Calu3 (cell line): Measurements from ENCODE around the gene COL7A1. TPM values are rescaled to one million over a fixed set of nuclear protein-coding genes. Genes with fewer than 3 reads are reported as not detected.

Source experiments
- BruUV-seq: library from RNA; stranded (reverse); fragments of 400-500 nt; replicated peaks from 2 replicates; lab custom pipeline; 2021; lab: Mats Ljungman, UMichigan
- CTCF ChIA-PET: fragments of 300-600 bp; sonication (Branson Sonifier 250); formaldehyde crosslinking; loops from one replicate; lab custom pipeline; 2022; ENCODE audit warnings: antibody characterized with exemption; lab: Charles Lee
- DNase-seq: peaks from one replicate; pipeline ENCODE4 v3.0.0; 2022
- H3K27ac Mint-ChIP-seq: one replicate; pipeline ENCODE4 v1.8.0; 2022; ENCODE audit warnings: mixed read lengths; ENCODE audit not compliant: unreplicated experiment
- H3K27me3 Mint-ChIP-seq: one replicate; pipeline ENCODE4 v1.8.0; 2022; ENCODE audit warnings: mixed read lengths; ENCODE audit not compliant: unreplicated experiment
- H3K36me3 Mint-ChIP-seq: one replicate; pipeline ENCODE4 v1.8.0; 2022; ENCODE audit warnings: mild to moderate bottlenecking, moderate library complexity, mixed read lengths; ENCODE audit not compliant: insufficient read depth, unreplicated experiment
- H3K4me1 Mint-ChIP-seq: one replicate; pipeline ENCODE4 v1.8.0; 2022; ENCODE audit warnings: mild to moderate bottlenecking, low read depth, mixed read lengths; ENCODE audit not compliant: unreplicated experiment
- H3K4me3 Mint-ChIP-seq: one replicate; pipeline ENCODE4 v1.8.0; 2022; ENCODE audit warnings: mild to moderate bottlenecking, low read depth, moderate library complexity, mixed read lengths; ENCODE audit not compliant: unreplicated experiment
- H3K9me3 Mint-ChIP-seq: one replicate; pipeline ENCODE4 v1.8.0; 2022; ENCODE audit warnings: low read depth, mixed read lengths; ENCODE audit not compliant: unreplicated experiment
- intact Hi-C: fragments of 100-400 bp; cut with micrococcal nuclease; formaldehyde crosslinking; loops from one replicate; pipeline ENCODE4 v1.10.0; 2022; ENCODE audit not compliant: unreplicated experiment
- total RNA-seq: library from RNA; stranded (reverse); gene quantifications from 2 replicates; pipeline ENCODE4 v1.2.3, GENCODE V29; 2022
- TF ChIP-seq, protein P1 (sequence below): fragments of 200-600 bp; IDR thresholded peaks from one replicate; pipeline ENCODE4 v1.8.0; 2022; ENCODE audit warnings: antibody characterized with exemption; ENCODE audit not compliant: unreplicated experiment

Gene COL7A1
- total RNA-seq, 1 experiment from 2014 or later, result 13.9 TPM

- H3K27me3 Mint-ChIP-seq, result no peaks in the 10 kb centered on the region
- intact Hi-C loops, result no loop called here
- peaks cover 30% of the 10 kb centered on the region for H3K36me3 Mint-ChIP-seq
- BruUV-seq, result no TSS peak
- H3K4me1 Mint-ChIP-seq, result no peaks in the 10 kb centered on the region
- TF ChIP-seq, protein P1, sequence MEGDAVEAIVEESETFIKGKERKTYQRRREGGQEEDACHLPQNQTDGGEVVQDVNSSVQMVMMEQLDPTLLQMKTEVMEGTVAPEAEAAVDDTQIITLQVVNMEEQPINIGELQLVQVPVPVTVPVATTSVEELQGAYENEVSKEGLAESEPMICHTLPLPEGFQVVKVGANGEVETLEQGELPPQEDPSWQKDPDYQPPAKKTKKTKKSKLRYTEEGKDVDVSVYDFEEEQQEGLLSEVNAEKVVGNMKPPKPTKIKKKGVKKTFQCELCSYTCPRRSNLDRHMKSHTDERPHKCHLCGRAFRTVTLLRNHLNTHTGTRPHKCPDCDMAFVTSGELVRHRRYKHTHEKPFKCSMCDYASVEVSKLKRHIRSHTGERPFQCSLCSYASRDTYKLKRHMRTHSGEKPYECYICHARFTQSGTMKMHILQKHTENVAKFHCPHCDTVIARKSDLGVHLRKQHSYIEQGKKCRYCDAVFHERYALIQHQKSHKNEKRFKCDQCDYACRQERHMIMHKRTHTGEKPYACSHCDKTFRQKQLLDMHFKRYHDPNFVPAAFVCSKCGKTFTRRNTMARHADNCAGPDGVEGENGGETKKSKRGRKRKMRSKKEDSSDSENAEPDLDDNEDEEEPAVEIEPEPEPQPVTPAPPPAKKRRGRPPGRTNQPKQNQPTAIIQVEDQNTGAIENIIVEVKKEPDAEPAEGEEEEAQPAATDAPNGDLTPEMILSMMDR, result no peak
- no peak overlapping the region for H3K27ac Mint-ChIP-seq
- CTCF ChIA-PET, result no interaction called here
- H3K4me3 Mint-ChIP-seq, result peak overlapping the region; percentile 72
- no peaks in the 10 kb centered on the region for H3K9me3 Mint-ChIP-seq
- DNase-seq, result no peak
Observed at GRCh38 chr3:48633743-48634142, 38.6 kb upstream of the COL7A1 start.

DNA sequence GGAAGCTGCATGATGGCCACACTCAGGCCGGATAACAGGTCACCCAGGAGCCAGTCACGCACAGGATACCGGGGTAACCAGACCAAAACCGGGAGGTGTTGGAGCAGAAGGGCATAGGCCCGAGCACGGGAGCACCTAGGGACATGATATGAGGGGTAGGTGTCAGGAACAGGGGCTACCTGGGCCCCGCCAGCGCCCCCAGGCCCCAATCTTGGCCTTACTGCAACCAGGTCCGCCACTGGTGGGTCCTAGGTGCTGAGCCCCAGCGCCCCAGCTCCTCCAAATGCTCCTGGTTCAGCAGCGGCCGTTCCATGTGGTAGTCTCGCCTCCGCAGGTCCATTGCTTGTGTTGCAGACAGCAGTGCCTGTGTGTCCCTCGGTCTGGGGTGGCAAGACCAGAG lies 38.1 kb upstream of the COL7A1 start:
- no peak overlapping the region for H3K4me3 Mint-ChIP-seq
- TF ChIP-seq, protein P1, result no peak
- no TSS peak for BruUV-seq
- no peak overlapping the region for H3K27ac Mint-ChIP-seq
- no peaks in the 10 kb centered on the region for H3K27me3 Mint-ChIP-seq
- H3K9me3 Mint-ChIP-seq, result no peaks in the 10 kb centered on the region
- no peak for DNase-seq
- CTCF ChIA-PET, result no interaction called here
- no peaks in the 10 kb centered on the region for H3K4me1 Mint-ChIP-seq
- intact Hi-C loops, result no loop called here
- H3K36me3 Mint-ChIP-seq, result peaks cover 26% of the 10 kb centered on the region

DNA sequence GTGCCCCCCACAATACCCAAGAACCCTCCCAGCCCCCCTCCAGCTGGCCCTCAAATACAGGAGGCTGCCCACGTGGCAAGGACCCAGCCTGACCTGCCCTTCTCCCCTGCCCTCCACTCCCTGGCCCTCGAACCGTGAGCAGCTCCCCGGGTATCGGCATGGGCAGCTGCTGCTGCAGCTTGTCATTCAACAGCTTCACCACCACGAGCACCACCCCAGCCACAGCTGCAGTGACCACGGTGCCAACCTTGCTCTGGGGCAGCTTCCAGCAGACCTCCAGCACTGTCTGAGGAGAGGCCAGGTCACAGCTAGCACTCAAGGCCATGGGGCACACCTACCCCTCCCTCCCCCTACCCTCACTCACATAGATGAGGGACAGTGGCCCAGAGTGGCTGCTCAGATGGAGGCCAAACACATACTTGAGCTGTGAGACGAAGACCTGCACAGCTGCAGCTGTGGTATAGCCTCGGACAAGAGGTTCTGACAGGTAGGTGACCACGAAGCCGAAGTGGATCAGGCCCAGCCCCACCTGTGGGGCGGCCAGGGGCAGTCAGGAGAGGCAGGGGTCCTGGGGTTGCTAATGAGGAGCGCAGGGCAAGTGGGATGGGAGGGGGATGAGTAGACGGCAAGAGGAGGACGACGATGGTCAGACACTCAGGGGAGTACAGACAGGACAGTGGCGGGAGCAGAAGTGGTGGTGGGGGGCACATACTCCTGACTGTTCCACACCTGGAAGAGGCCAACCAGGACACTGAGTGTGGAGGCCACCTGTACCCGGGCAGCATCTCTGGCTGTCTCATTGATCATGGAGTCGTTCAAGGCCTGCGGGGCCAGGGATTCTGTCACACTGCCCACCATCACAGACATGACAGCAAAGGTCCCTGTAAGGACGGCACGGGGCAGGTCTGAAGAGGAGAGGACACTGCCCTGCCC lies 36.7 kb upstream of the COL7A1 start:
- Mint-ChIP-seq H3K4me3 (no peak overlapping the region), H3K36me3 (peaks cover 35% of the 10 kb centered on the region), H3K4me1 (no peaks in the 10 kb centered on the region), H3K27me3 (no peaks in the 10 kb centered on the region), H3K27ac (no peak overlapping the region), H3K9me3 (no peaks in the 10 kb centered on the region)
- CTCF ChIA-PET, result no interaction called here
- intact Hi-C loops, result no loop called here
- no TSS peak for BruUV-seq
- no peak for DNase-seq
- TF ChIP-seq, protein P1, result no peak

- no TSS peak for BruUV-seq
- CTCF ChIA-PET, result no interaction called here
- Mint-ChIP-seq H3K36me3 (peaks cover 35% of the 10 kb centered on the region), H3K27me3 (no peaks in the 10 kb centered on the region), H3K9me3 (no peaks in the 10 kb centered on the region), H3K27ac (no peak overlapping the region), H3K4me3 (no peak overlapping the region), H3K4me1 (no peaks in the 10 kb centered on the region)
- intact Hi-C loops, result no loop called here
- no peak for DNase-seq
- TF ChIP-seq, protein P1, result no peak
Observed at GRCh38 chr3:48630833-48631232, 35.7 kb upstream of the COL7A1 start.
